ENCODE measurements around the gene MCC.

GRCh38 chr5:113344973-113345940 lies 143.0 kb downstream of the MCC start:
- TF ChIP-seq GATA3 (IDR thresholded peaks at IDR 0.05; ENCODE audit: low read depth, low read length) = no peak
- no peak for TF ChIP-seq GATA2 (IDR thresholded peaks at IDR 0.05; ENCODE audit: low read depth, low read length)
